ENCODE results near the gene DIAPH1.

The DIAPH1 gene

DNA sequence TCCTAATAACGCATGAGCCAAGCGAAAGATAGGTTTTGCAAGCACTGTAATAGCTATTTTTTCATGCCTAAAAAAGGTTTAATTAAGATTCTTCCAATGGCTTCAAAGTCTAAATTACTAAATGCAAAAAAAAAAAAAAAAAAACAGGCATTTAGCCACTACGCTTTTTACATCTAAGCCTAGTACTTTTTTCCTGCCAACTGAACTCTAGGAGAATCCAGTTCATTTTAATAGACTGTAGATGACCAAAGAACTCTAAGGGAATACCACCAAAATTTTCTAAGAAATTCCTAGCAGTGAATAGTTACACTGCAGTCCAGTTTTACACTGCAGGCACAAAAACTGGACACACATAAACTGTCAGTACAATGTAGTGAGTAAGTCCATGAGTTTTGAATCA is 9.8 kb downstream of the DIAPH1 start:
- no peak for DNase-seq

DNA sequence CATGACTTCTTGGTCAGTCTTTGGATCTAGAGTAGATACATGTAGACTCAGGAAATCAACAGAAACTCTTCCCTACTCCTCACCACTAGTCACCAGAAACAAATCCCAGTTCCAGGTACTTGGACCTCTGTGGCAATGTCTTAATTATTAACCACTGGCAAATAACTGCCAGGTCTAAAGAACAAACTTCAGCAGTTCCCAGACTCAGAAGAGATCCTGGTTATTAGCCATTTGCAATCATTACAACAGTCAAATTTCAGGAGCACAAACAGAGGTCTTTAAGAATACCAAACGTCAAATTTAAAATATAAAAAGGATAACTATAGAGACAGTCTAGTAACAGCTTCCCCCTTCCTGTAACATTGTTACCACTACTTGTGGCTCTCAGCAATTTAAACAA is 10.2 kb downstream of the DIAPH1 start:
- DNase-seq, result no peak

DNA sequence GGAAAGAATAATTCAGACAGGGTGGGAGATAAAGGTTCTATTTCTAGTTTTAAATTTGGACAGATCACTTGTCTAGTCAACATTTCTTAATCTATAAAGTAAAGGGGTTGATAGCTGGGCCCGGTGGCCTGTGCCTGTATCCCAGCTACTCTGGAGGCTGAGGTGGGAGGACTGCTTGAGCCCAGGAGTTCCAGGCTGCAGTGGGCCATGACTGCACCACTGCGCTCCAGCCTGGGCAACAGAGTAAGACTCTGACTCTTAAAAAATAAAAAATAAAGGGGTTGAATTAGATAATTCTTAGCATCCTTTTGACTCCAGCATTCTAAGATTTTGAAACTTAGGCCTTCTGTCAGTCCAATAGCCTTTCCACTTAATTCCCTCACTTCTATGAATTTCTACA is 10.8 kb downstream of the DIAPH1 start:
- DNase-seq, result no peak

DNA sequence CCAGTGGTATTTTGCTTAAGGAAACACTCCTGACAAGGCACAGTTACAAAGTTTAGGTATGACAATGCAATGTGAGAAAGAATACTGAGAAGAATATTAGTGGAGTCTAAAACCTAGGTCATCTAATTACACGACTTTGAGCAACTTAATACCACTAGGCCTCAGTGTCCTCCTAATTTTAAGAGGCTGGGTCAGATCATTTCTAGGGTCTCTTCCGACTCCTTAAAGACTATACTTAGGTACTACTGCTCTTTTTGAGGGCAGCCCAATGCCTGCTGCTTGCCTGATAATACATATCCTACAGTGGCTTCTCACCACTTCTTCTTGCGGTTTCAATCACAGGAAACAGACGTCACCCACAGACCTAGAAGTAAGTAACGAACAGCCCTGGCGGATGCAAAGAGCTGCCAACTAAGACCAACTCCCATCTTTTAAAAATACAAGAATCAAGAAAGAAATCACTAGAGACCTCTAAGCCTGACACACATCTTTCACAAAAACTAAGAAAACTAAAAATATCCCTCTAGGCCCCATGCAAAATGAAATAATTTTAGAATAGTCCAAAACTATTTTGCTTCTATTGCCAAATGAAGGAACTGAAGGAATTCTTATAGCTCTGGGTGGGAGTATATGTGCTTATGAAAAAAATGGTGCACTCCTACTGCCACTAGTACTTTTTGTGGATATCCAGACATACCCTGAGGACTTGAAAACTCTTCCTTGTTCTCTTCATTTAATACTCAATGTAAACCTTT is 13.1 kb downstream of the DIAPH1 start:
- peak; percentile 93 for DNase-seq

DNA sequence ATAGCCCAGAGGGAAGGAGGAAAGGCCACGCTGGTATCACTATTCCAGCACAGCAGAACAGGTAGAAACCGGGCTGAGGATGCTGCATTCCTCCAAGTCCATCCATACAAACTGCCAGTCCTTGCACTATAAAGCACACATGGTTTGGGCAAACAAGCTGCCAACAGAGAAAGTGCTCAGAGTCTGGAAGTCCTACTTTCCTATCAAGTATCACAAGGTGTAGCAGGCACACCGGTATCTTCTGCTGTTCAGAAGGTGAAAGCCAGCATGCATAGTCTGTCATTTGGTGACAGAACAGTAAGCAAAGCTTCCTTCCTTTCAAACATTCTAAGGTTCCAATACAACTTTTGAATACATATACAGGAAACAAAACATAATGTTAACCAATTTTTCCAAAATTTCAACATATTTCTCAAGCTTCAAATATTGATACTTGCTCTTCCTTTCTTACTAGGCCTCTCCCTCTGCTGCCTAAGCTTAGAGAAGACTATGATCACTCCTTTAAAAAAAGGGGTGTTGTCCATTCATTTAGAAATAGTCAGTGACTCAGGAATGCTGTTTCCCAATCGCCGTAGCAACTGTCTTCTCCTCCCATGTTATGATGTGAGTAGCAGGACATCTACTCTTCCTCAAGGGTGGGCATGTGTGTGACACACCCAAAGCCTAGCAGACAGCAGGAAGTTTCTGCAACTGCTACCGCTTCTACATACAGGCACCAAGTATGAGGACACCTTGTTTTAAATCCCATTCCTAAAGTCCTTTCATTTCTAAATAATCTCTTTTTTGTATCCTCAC is 14.7 kb downstream of the DIAPH1 start:
- DNase-seq, result peak; percentile 92

DNA sequence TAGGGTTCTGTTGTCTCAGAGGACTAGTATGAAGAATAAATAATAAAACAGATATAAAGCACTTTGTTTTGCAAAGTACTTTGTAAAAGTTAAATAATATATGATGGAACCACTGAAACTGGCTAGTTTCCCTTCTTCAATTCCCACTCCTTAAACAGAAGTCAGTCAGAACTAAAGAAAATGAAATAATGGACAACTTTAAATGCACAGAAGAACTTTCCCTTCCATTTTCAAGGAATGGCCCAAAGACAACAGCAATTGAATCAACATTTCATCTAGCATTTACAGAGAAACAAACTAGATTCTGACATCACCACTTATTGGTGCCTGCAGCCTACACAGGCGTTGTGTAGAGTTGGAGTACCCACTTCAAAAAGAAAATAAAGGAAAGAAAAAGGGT is 16.2 kb downstream of the DIAPH1 start:
- no peak for DNase-seq

DNA sequence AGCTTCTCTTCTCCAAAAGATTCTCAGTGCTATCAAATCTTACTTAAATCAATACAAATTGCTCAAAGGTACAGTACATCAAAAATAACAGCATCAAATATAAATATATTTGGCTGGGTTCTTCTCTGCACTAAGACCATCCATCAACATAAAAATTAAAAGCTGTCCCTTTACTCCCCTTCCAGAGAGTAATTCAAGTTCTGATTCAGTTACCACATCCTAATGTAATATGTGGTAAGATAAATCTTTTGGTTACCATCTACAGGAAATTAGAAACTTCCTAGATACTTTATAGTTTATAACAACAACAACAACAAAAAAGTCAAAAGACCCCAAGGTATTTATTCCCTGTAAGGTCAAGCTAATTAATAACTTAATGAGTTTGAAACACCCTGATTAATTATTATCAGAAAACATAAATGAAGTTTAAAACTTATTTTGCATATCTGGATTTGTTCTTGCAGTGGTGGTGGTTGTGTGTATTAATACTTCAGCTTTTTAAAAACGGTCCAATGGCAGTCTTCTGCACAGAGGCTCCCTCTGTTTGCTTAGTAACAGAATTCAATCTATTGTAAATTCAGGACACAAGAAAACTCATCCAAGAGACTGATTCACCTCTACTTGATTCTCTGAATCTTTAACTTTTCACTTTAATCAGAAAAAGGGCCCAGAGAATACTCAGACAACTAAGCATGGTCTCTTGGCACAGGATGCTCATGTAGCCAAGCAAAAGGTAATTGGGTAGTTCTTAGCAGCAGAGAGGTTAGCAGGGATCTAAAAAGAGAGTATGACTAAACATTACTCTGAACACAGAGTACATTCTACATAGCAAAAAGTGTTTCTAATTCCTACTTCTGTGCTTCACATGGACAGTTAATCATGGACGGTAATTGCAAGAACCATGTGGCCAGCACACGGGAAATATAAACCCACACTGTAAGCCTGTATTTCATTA is 20.1 kb downstream of the DIAPH1 start:
- no peak for DNase-seq

DNA sequence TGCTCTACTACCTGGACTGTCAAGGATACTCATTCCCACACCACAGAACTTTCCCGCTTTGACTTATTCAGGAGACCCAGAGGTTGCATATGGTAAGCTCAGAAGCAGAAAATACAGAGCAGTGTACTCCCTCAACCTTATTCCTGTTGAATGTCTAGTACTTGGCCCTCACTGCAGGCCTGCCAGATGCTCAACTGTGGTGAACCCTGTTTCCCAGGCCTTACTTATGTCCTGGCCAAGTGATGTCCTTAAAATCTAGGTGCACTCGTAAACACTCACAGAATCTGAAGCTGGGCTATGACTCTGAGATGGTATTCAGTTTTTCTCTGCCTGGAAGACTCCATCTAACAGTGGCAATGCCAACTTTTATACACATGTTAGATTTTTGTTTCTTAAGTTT is 21.0 kb downstream of the DIAPH1 start:
- no peak for DNase-seq

DNA sequence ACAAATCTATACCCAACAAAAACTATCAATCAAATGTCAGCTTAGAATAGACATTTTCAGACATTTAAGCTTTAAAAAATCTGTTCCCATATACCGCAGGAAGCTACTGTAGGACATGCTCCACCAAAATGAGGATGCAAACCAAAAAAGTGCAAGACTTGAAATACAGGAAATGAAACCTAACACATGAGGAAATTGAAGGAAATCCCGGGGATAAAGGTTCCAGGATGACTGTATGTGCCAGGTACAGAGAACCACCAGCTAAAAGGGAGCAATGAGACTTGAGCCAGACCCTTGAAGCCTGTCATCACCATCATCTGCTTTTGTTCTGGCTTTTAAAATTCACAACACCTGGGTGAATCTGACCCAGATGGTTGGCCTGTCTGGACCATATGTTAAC is 21.4 kb downstream of the DIAPH1 start:
- DNase-seq, result no peak

DNA sequence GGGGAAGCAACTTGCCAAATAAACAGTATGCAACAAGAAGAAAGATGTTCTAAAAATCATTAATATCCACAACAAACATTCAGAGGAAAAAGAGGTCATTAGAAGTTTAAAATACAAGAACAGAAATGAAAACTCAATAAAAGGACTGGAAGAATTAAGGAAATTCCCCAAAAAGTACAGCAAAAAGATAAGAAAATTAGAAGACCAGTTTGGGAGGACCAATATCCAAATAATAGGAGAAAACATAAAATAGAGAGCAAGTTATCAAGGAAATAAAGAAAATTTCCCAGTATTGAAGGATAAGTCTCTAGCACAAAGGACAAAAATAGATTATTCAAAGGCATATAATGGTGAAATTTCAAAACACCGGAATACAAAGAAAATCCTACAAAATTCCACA is 21.9 kb downstream of the DIAPH1 start:
- no peak for DNase-seq

DNA sequence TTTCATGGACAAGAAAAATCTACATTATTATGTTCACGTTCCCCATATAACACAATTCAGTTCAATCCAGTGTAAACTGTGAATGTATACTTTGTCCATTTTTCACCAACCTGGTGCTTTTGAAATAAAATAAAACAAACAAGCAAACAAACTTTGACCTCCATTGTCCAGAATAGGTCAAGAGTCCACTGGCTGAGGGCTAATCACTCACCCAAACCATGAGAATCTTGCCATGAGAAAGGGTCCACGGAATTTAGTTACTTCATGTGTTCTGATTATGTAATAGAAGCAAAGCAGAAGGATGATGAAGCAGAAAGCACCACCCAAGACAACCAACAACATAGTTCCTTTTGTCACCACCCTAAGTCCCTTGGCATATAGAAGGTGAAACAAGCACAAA is 28.7 kb downstream of the DIAPH1 start:
- DNase-seq, result no peak

DNA sequence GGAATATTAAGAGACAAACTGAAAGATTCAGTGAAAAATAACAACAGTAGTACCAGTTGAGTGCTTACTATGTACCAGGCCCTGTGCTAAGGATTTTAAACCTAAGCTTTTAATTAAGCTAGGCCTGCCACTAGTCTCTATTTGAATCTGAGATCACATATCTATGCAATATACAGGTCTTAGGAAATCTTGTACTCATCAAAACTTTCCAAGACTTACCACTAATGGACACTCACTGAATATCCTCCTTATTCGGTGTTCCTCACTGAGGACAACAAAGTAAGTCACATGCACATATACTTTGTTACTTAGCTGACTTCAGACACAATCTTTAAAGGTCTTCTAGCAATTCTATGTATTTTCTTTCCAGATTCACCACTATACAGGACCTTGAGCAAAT is 32.6 kb downstream of the DIAPH1 start:
- DNase-seq, result no peak

DNA sequence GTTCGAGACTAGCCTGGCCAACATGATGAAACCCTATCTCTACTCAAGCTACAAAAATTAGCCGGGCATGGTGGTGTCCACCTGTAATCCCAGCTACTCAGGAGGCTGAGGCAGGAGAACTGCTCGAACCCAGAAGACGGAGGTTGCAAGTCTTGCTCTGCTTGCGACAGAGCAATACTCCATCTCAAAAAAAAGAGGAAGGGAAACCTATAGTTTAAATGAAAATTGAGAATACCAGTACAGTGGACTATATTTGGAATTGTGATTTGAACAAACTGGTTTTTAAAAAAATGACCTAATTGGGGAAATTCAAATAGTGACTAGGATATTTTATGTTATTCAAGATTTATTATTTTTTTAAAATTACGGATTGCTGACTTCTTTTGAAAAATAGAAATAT is 33.2 kb downstream of the DIAPH1 start:
- DNase-seq, result no peak

DNA sequence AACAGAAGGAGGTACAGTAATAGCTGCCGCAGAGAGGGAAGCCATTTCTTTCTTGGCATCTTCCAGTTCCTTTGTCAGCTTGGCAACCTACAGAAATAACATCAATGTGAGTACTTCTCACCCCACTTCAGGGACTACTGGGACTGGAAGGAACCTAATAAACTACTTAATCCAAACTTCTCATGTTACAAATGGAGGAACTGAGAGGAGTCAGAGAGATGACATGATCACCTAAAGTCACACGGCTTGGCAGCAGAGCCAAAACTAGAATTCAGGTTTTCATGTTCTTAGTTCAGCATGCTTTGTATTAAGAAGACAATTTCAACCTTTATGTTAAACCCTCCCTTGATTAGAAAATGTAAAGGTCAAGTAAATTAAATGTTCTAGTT is 44.7 kb downstream of the DIAPH1 start:
- no peak for DNase-seq

DNA sequence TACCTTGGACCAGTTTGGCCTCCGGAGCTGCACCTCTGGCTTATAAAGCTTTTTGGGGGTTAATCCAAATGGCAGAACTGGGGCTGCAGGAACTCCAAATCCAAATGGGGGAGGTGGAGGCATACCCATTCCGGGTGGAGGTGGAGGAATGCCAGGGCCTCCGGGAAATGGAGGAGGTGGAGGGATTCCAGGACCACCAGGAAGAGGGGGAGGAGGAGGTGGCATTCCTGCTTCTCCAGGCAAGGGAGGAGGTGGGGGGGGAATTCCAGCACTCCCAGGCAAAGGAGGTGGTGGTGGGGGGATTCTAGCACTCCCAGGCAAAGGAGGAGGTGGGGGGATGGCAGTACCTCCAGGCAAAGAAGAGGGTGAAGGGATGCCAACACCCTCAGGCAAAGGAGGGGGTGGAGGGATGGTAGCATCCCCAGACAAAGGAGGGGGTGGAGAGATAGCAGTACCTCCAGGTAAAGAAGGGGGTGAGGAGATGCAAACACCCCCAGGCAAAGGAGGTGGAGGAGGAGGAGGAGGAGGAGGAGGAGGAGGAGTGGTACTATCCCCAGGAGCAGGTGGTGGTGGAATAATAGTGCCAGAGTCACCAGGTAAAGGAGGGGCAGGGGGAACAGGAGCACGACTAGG is 45.2 kb downstream of the DIAPH1 start:
- DNase-seq, result no peak

DNA sequence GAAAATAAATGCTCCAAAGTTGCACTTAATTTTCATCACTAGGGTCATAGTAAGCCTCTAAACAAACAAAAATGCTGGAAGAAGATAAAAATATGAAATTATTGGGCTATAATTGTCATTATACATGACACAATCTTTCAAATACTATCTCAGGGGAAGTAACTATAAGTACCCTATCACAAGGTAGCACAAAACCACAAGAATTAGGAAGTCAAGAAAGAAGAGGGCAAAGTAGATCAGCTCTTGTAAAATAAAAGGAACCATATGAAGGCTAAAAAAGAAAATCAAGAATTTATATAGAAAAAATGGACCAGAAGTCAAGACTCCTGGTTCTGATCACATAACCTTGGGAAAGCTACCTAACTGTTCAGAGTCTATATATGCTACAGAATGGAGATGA is 48.1 kb downstream of the DIAPH1 start:
- DNase-seq, result no peak

DNA sequence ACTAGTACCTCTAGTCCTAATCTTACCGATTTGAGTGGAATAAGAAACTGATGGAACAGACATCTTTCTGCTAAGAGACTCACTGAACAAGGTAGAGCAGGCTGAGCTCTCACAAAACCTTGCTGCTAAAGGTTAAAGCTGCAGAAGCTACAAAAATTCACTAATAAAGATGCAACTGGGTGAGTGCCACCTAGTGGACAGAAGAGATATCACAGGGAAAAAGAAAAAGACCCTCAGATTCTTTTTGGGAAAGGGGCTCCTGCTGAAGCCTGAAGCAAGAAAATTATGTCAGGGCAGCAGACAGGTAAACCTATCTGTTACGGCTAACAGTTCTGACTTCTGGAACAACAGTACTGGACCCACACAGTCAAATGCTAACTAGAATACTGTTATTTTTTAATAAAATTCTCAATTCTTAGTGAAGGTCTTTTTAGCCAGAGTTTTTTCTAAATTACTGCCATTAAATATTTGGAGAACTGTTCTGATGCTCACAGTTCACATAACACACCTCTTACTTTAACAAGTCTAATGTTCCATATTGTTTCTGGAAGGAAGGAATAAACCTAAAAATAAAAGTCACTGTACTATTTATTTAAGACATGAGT is 51.2 kb downstream of the DIAPH1 start:
- DNase-seq, result no peak

DNA sequence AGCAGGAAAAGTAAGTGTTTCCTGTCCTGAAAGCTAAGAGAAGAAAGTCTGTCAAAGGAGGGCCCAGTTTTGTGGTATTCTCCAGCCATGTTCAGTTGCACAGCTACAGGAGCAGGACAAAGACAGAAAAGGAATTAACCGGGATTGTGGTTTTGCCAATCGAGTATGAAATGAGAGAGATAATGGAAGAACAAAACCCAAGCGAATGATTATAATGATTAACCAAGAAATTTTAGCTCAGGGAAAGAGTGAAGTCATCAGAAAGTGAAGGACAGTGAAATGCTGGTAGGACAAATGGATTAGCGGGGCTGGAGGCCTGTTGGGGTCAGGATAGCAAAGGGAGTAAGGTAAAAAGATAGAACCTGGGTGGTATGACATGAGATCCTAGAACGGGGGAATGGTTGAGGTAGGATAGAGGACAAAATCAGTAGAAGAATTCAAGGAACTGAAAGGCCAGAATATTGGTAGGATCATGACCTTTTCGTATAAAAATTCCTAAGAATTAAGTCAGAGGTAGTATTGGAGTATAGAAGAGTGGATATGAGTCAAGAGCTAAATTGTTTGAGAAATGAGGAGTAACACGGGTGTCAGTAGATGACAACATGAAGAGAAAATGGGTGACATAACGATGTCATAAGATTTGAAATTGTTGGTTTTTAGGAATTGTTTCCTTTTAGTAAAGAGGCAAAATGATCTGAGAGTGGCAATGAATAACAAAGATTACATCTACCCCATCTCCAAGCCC is 52.8 kb downstream of the DIAPH1 start:
- DNase-seq, result no peak

DNA sequence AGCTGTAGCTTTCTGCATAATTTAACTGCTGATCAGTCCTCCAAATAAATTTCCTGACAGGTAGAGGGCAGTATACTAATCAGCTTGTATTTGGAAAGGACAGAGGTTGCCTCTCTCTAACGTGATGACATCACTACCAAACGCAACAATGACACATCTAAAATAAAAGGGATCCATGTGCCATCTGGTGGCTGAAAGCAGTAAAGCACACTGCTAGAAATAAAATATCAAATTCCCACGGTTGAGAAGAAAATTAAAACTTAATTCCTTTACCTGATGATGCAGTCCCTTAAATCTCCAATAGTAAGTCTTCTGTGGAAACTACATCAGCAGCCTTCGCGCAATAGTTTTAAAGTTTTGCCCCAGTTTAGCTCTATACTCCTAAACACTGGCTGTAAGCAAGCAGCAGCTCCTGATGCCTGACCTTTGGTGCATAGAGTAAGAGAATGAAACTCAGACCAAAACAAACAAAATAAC is 54.5 kb downstream of the DIAPH1 start:
- peak; percentile 81 for DNase-seq

DNA sequence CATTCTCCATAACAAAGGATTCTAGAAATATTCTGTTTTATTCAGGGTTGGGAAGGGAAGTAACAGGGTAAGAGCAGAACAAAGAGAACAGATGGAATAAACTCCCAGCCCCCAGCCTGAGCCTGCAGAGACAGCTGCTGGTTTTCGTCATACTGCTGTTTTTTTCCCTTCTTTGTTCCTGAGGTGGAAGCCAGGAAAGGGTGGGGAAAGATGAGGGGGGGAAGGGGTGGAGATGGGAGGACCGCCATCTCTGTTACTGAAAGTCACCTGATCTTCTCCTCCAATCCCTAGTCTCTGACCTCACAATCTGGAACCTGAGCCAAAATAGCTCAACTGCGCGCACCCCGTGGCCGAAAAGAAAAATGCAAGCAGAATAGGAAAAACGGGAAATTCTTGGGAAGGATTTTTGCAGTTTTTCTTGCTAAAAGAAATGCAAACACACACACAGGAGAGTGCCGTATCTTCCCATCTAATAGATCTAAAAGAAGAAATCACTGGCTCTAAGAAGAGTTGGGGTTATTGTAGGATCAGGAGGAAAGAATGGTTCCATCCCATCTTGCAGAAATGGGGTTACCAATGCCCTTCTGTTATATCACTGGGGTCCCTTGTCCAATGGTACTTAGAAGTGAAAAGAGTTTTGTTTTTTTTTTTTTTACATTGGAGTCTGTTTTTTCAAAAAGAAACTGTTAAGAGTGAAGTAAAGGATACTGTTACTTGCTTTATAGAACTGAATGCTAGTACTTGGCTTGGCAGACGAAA is 57.9 kb downstream of the DIAPH1 start:
- no peak for DNase-seq

DNA sequence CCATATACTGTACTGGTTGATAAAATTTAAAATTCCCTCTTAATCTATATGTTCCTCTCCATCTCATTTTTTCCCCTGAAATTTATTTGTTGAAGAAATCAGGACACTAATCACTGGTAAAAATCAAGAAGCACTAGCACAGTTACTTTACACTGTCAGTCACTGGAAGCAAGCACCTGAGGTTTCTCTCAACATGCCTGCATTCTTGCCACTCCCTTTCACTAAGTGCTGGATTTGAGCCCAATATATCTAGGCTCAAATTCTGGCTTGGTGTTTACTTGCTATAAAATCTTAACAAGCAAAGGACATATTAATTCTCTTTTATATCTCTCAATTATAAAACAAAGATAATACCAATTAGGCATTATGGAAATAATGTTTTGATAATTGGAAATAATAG is 58.6 kb downstream of the DIAPH1 start:
- no peak for DNase-seq
